GM10847 (cell line): ENCODE results near the gene NAPA.

Source experiments
- POLR2A ChIP-seq: IDR thresholded peaks from 2 replicates; pipeline ENCODE4 v1.6.1; 2011; ENCODE audit not compliant: insufficient read length; ENCODE audit errors: extremely low read depth

The NAPA gene

GRCh38 chr19:47511128-47511517 is 3.7 kb downstream of the NAPA start:
- no peak for TF ChIP-seq POLR2A

- no peak for TF ChIP-seq POLR2A
Observed at GRCh38 chr19:47510516-47511127, 4.2 kb downstream of the NAPA start.

- TF ChIP-seq POLR2A, result no peak
Observed at GRCh38 chr19:47509973-47510372, 4.9 kb downstream of the NAPA start.

- no peak for TF ChIP-seq POLR2A
Observed at GRCh38 chr19:47509170-47509847, 5.6 kb downstream of the NAPA start.

- no peak for TF ChIP-seq POLR2A
Observed at GRCh38 chr19:47508721-47509120, 6.1 kb downstream of the NAPA start.

GRCh38 chr19:47507924-47508553 is 6.8 kb downstream of the NAPA start:
- no peak for TF ChIP-seq POLR2A

GRCh38 chr19:47507012-47507411 is 7.9 kb downstream of the NAPA start:
- TF ChIP-seq POLR2A, result no peak

GRCh38 chr19:47506459-47506858 is 8.4 kb downstream of the NAPA start:
- TF ChIP-seq POLR2A, result no peak

GRCh38 chr19:47505506-47505905 is 9.4 kb downstream of the NAPA start:
- no peak for TF ChIP-seq POLR2A

GRCh38 chr19:47503826-47504150 is 11.1 kb downstream of the NAPA start:
- TF ChIP-seq POLR2A, result no peak

GRCh38 chr19:47503130-47503825 is 11.6 kb downstream of the NAPA start:
- no peak for TF ChIP-seq POLR2A

- TF ChIP-seq POLR2A, result no peak
Observed at GRCh38 chr19:47499863-47500830, 14.7 kb downstream of the NAPA start.

- no peak for TF ChIP-seq POLR2A
Observed at GRCh38 chr19:47499371-47499770, 15.5 kb downstream of the NAPA start.

GRCh38 chr19:47498561-47498960 is 16.3 kb downstream of the NAPA start:
- no peak for TF ChIP-seq POLR2A

GRCh38 chr19:47497821-47498520 is 16.9 kb downstream of the NAPA start:
- no peak for TF ChIP-seq POLR2A
